HUES64 (cell line): ENCODE measurements around the gene PTBP3.

ENCODE experiments used
- H3K27ac ChIP-seq: 2 replicates; pipeline ENCODE4 v1.7.0; 2013; ENCODE audit warnings: low read depth, low read length, inconsistent platforms
- H3K27me3 ChIP-seq: 2 replicates; pipeline ENCODE4 v1.6.1; 2013; ENCODE audit warnings: mild to moderate bottlenecking, low read length; ENCODE audit not compliant: insufficient read depth
- H3K36me3 ChIP-seq: 2 replicates; pipeline ENCODE4 v1.6.1; 2013; ENCODE audit warnings: mild to moderate bottlenecking, low read length; ENCODE audit not compliant: insufficient read depth
- H3K4me1 ChIP-seq: 2 replicates; pipeline ENCODE4 v1.6.1; 2013; ENCODE audit warnings: mild to moderate bottlenecking, low read length, moderate library complexity; ENCODE audit not compliant: insufficient read depth
- H3K4me3 ChIP-seq: 2 replicates; pipeline ENCODE4 v1.5.1; 2013; ENCODE audit warnings: mild to moderate bottlenecking, low read length, moderate library complexity
- H3K9ac ChIP-seq: 2 replicates; pipeline ENCODE4 v1.6.1; 2013; ENCODE audit warnings: mild to moderate bottlenecking, low read depth, low read length
- H3K9me3 ChIP-seq: 2 replicates; pipeline ENCODE4 v1.6.1; 2013; ENCODE audit warnings: low read depth, low read length; ENCODE audit not compliant: insufficient read depth
- WGBS: fragments of 150-250, 120-280 bp; methylation state at CpG from one replicate; pipeline ENCODE4 v1.1.7; 2013; ENCODE audit warnings: missing lambda C conversion rate; 5-methylcytosine and 5-hydroxymethylcytosine counted together

PTBP3 gene

GRCh38 chr9:112239708-112240107 lies 93.7 kb downstream of the PTBP3 start:
- Histone ChIP-seq H3K9me3 (no peaks in the 10 kb centered on the region), H3K9ac (no peak overlapping the region), H3K27me3 (no peaks in the 10 kb centered on the region), H3K36me3 (peaks cover 5% of the 10 kb centered on the region; the same call in 1 of the 2 replicates), H3K4me1 (no peaks in the 10 kb centered on the region), H3K27ac (no peak overlapping the region), H3K4me3 (no peak overlapping the region)
- WGBS = 94% methylated on average over 2 of the region's 2 CpGs

- H3K9ac ChIP-seq = no peak overlapping the region
These were observed 94.1 kb downstream of the PTBP3 start for GRCh38 chr9:112239284-112239683.

GRCh38 chr9:112234779-112235178 lies 98.6 kb downstream of the PTBP3 start:
- Histone ChIP-seq H3K4me3 (no peak overlapping the region), H3K4me1 (no peaks in the 10 kb centered on the region), H3K27me3 (no peaks in the 10 kb centered on the region), H3K9ac (no peak overlapping the region), H3K9me3 (no peaks in the 10 kb centered on the region), H3K36me3 (peaks cover 17% of the 10 kb centered on the region), H3K27ac (no peak overlapping the region)
- WGBS = 100% methylated on average over 3 of the region's 4 CpGs

More at GRCh38 chr9:112239284-112239683, 94.1 kb downstream of the PTBP3 start:
- Histone ChIP-seq H3K4me3 (no peak overlapping the region), H3K27me3 (no peaks in the 10 kb centered on the region), H3K27ac (no peak overlapping the region), H3K36me3 (peaks cover 6% of the 10 kb centered on the region; the same call in 1 of the 2 replicates), H3K4me1 (no peaks in the 10 kb centered on the region), H3K9me3 (no peaks in the 10 kb centered on the region)
- WGBS = 89% methylated on average over 3 of the region's 3 CpGs

- Histone ChIP-seq H3K36me3 (peaks cover 18% of the 10 kb centered on the region), H3K4me1 (no peaks in the 10 kb centered on the region), H3K4me3 (no peak overlapping the region), H3K27me3 (no peaks in the 10 kb centered on the region), H3K9me3 (no peaks in the 10 kb centered on the region), H3K27ac (no peak overlapping the region), H3K9ac (no peak overlapping the region)
- 93% methylated on average over 1 of the region's 1 CpG for WGBS
These were observed 99.7 kb downstream of the PTBP3 start for GRCh38 chr9:112233769-112234168.

- Histone ChIP-seq H3K9ac (no peak overlapping the region), H3K4me1 (no peaks in the 10 kb centered on the region), H3K4me3 (no peak overlapping the region), H3K27me3 (no peaks in the 10 kb centered on the region), H3K9me3 (no peaks in the 10 kb centered on the region), H3K36me3 (peaks cover 33% of the 10 kb centered on the region), H3K27ac (no peak overlapping the region)
- 91% methylated on average over 1 of the region's 1 CpG for WGBS
These were observed 101.2 kb downstream of the PTBP3 start for GRCh38 chr9:112232233-112232632.

- H3K36me3 ChIP-seq = peaks cover 83% of the 10 kb centered on the region
- 93% methylated on average over 3 of the region's 3 CpGs for WGBS
These were observed 107.3 kb downstream of the PTBP3 start for GRCh38 chr9:112226091-112226490.

GRCh38 chr9:112224401-112225289 lies 108.8 kb downstream of the PTBP3 start:
- 95% methylated on average over 4 of the region's 4 CpGs for WGBS
- Histone ChIP-seq H3K27ac (no peak overlapping the region), H3K4me3 (no peak overlapping the region), H3K4me1 (no peaks in the 10 kb centered on the region), H3K27me3 (no peaks in the 10 kb centered on the region), H3K36me3 (peaks cover 89% of the 10 kb centered on the region), H3K9ac (no peak overlapping the region), H3K9me3 (no peaks in the 10 kb centered on the region)

More at GRCh38 chr9:112226091-112226490, 107.3 kb downstream of the PTBP3 start:
- H3K27me3 ChIP-seq = no peaks in the 10 kb centered on the region
- no peak overlapping the region for H3K9ac ChIP-seq
- H3K4me3 ChIP-seq = no peak overlapping the region
- H3K9me3 ChIP-seq = no peaks in the 10 kb centered on the region
- H3K27ac ChIP-seq = no peak overlapping the region
- no peaks in the 10 kb centered on the region for H3K4me1 ChIP-seq

- Histone ChIP-seq H3K4me3 (no peak overlapping the region), H3K9me3 (no peaks in the 10 kb centered on the region), H3K4me1 (0 out of 2 replicates have a peak, but pooled peaks cover 3% of the 10 kb centered on the region), H3K36me3 (peaks cover 58% of the 10 kb centered on the region), H3K9ac (no peak overlapping the region), H3K27ac (no peak overlapping the region), H3K27me3 (no peaks in the 10 kb centered on the region)
- WGBS = 98% methylated on average over 3 of the region's 3 CpGs
These were observed 114.5 kb downstream of the PTBP3 start for GRCh38 chr9:112218908-112219307.

- Histone ChIP-seq H3K27me3 (no peaks in the 10 kb centered on the region), H3K9ac (no peak overlapping the region), H3K36me3 (peaks cover 18% of the 10 kb centered on the region), H3K4me1 (peaks cover 3% of the 10 kb centered on the region; the same call in 1 of the 2 replicates), H3K4me3 (no peak overlapping the region), H3K9me3 (0 out of 2 replicates have a peak, but pooled peaks cover 2% of the 10 kb centered on the region), H3K27ac (no peak overlapping the region)
- 92% methylated on average over 1 of the region's 2 CpGs for WGBS
These were observed 120.5 kb downstream of the PTBP3 start for GRCh38 chr9:112212926-112213325.

- peaks cover 16% of the 10 kb centered on the region for H3K36me3 ChIP-seq
- H3K4me1 ChIP-seq = no peaks in the 10 kb centered on the region
- H3K4me3 ChIP-seq = no peak overlapping the region
- 0 out of 2 replicates have a peak, but pooled peaks cover 8% of the 10 kb centered on the region for H3K9me3 ChIP-seq
- WGBS = 100% methylated on average over 1 of the region's 1 CpG
- H3K27me3 ChIP-seq = no peaks in the 10 kb centered on the region
- no peak overlapping the region for H3K9ac ChIP-seq
- H3K27ac ChIP-seq = no peak overlapping the region
These were observed 126.0 kb downstream of the PTBP3 start for GRCh38 chr9:112207451-112207850.

- no peak overlapping the region for H3K9ac ChIP-seq
- H3K4me1 ChIP-seq = no peaks in the 10 kb centered on the region
- H3K27ac ChIP-seq = no peak overlapping the region
- 0 out of 2 replicates have a peak, but pooled peaks cover 8% of the 10 kb centered on the region for H3K9me3 ChIP-seq
- H3K4me3 ChIP-seq = no peak overlapping the region
- H3K27me3 ChIP-seq = no peaks in the 10 kb centered on the region
- 77% methylated on average over 2 of the region's 2 CpGs for WGBS
- H3K36me3 ChIP-seq = peaks cover 10% of the 10 kb centered on the region; the same call in 1 of the 2 replicates
These were observed 129.9 kb downstream of the PTBP3 start for GRCh38 chr9:112203536-112203935.
